Measurements from ENCODE around the gene TMEM9. TPM values are rescaled to one million over a fixed set of nuclear protein-coding genes. Genes with fewer than 3 reads are reported as not detected.
A peak's percentile ranks its signal among the peaks of the same experiment; 100 is the strongest.

TMEM9 gene
- total and polyA plus RNA-seq, 9 of the 15 experiments (the other 6 are each of a cell fraction or from before 2014, with no cell fraction given) = 30.4 to 107 (median 67.6) TPM

- 0 out of 2 replicates have a peak, but pooled peaks have one; percentile 22 for TF ChIP-seq MGA (IDR thresholded peaks at IDR 0.05)
- TF ChIP-seq PYGO2 (tag; IDR thresholded peaks at IDR 0.05) = no peak
- no peak for TF ChIP-seq ZNF239 (CRISPR knock-in tag; IDR thresholded peaks at IDR 0.05)
- TF ChIP-seq, protein P1, sequence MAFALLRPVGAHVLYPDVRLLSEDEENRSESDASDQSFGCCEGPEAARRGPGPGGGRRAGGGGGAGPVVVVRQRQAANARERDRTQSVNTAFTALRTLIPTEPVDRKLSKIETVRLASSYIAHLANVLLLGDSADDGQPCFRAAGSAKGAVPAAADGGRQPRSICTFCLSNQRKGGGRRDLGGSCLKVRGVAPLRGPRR (CRISPR knock-in tag; IDR thresholded peaks at IDR 0.05) = no peak
- no peak for TF ChIP-seq ZNF444 (CRISPR knock-in tag; IDR thresholded peaks at IDR 0.05)
- TF ChIP-seq ZNF175 (CRISPR knock-in tag; IDR thresholded peaks at IDR 0.05; ENCODE audit: low read depth) = no peak
- TF ChIP-seq, protein P2, sequence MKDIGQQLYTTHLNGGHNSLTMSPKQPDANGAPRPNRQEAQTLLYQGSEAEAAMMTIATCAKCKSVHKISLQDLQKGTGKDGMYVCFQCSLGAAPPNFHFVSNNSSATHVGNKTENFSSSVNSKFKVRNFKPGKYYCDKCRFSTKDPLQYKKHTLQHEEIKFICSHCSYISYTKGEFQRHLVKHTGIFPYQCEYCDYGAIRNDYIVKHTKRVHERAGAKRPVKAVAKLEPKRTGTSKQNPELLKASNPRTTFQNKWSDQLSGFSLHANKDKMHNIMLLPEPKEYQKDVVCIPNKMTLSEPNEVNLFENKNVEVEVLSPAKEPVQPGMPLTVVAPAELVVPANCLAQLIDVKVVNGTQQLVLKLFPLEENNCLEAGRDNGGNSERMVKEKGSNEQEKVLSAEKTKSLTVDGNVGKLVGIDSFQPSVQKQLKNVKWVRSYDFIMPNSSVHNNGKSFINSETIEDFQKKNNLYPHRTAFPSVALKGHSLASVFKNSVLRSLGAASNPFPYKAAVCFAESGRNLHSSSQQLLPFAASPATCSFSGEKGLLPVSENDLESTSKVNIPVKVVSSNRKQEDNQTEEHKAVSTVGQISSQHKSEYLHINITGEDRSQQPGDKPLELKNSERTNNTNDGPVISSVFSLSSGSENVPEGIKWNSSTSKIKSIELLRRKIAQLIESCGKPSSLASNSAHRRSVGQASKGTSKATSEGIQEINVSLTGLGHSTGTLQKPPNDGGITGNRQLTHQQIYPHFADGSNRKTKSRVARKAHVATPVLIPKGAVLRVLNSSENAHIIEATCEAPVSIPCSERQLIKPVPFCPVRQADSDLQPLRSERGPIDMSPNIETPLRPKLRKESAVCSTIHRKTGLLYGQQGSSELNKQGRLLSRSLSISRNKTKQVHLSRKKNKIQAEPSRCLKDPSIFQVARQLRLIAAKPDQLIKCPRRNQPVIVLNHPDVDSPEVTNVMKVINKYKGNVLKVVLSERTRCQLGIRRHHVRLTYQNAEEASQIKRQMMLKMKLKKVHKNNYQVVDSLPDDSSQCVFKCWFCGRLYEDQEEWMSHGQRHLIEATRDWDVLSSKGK (CRISPR knock-in tag; IDR thresholded peaks at IDR 0.05) = no peak
- peak; percentile 89 for TF ChIP-seq DPF2 (IDR thresholded peaks at IDR 0.05)
- TF ChIP-seq FOXJ3 (CRISPR knock-in tag; IDR thresholded peaks at IDR 0.05) = no peak
- no peak for TF ChIP-seq ADNP (tag; IDR thresholded peaks at IDR 0.05)
- TF ChIP-seq SMARCA4 (IDR thresholded peaks at IDR 0.05) = peak; percentile 72
These were observed 13.0 kb upstream of the TMEM9 start (continued) for GRCh38 chr1:201167041-201167991.

Measured in K562 (cell line).